Rectal smooth muscle tissue (tissue), 1 donor: ENCODE results near the gene FARSA.

Source experiments
- H3K27ac ChIP-seq: one replicate; pipeline ENCODE4 v1.7.0; 2013; ENCODE audit warnings: low read depth, low read length, inconsistent platforms
- H3K27me3 ChIP-seq: one replicate; pipeline ENCODE4 v1.7.0; 2013; ENCODE audit warnings: low read length; ENCODE audit not compliant: control insufficient read depth, insufficient read depth
- H3K36me3 ChIP-seq: one replicate; pipeline ENCODE4 v1.7.0; 2013; ENCODE audit warnings: low read length; ENCODE audit not compliant: control insufficient read depth, insufficient read depth
- H3K4me1 ChIP-seq: one replicate; pipeline ENCODE4 v1.7.0; 2013; ENCODE audit warnings: low read length; ENCODE audit not compliant: control insufficient read depth, insufficient read depth
- H3K4me3 ChIP-seq: one replicate; pipeline ENCODE4 v1.7.0; 2013; ENCODE audit warnings: low read length
- H3K9ac ChIP-seq: one replicate; pipeline ENCODE4 v1.7.0; 2013; ENCODE audit warnings: low read length

The FARSA gene

DNA sequence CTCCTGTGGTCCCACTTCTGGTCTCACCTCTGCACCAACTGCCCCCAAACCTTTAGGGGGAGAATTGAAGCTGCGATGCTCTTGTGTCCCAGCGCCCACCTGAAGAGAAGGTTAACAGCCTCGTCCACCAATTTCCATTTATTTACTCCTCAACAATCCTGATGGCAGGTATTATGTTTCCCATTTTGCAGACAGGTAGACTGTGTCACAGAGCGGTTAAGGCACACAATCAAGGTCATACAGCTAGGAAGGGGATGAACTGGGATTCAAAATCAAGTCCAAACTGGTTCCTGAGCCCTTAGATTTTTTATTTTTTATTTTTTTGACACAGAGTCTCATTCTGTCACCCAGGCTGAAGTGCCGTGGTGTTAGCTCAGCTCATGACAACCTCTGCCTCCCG, 58.4 kb downstream of the FARSA start:
- H3K36me3 ChIP-seq, result peaks cover 9% of the 10 kb centered on the region
- no peak overlapping the region for H3K4me3 ChIP-seq
- no peak overlapping the region for H3K27ac ChIP-seq
- no peak overlapping the region for H3K9ac ChIP-seq
- H3K4me1 ChIP-seq, result no peaks in the 10 kb centered on the region
- H3K27me3 ChIP-seq, result no peaks in the 10 kb centered on the region

DNA sequence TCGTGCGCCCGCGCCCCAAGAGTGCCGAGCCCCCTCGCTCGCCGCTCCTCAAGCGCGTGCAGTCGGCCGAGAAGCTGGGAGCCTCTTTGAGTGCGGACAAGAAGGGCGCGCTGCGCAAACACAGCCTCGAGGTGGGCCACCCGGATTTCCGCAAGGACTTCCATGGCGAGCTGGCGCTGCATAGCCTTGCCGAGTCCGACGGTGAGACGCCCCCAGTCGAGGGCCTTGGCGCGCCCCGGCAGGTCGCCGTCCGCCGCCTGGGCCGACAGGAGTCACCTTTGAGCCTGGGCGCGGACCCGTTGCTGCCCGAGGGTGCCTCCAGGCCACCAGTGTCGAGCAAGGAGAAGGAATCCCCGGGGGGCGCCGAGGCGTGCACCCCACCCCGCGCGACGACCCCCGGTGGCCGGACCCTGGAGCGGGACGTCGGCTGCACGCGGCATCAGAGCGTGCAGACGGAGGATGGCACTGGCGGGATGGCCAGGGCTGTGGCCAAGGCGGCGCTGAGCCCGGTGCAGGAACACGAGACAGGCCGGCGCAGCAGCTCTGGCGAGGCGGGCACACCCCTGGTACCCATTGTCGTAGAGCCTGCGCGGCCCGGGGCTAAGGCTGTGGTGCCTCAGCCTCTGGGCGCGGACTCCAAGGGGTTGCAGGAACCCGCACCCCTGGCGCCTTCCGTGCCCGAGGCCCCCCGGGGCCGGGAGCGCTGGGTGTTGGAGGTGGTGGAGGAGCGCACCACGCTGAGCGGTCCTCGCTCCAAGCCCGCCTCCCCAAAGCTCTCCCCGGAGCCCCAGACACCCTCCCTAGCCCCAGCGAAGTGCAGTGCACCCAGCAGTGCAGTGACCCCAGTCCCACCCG, 59.4 kb downstream of the FARSA start:
- Histone ChIP-seq H3K4me1 (no peaks in the 10 kb centered on the region), H3K36me3 (peaks cover 9% of the 10 kb centered on the region), H3K9ac (no peak overlapping the region), H3K27ac (no peak overlapping the region), H3K27me3 (no peaks in the 10 kb centered on the region), H3K4me3 (no peak overlapping the region)

DNA sequence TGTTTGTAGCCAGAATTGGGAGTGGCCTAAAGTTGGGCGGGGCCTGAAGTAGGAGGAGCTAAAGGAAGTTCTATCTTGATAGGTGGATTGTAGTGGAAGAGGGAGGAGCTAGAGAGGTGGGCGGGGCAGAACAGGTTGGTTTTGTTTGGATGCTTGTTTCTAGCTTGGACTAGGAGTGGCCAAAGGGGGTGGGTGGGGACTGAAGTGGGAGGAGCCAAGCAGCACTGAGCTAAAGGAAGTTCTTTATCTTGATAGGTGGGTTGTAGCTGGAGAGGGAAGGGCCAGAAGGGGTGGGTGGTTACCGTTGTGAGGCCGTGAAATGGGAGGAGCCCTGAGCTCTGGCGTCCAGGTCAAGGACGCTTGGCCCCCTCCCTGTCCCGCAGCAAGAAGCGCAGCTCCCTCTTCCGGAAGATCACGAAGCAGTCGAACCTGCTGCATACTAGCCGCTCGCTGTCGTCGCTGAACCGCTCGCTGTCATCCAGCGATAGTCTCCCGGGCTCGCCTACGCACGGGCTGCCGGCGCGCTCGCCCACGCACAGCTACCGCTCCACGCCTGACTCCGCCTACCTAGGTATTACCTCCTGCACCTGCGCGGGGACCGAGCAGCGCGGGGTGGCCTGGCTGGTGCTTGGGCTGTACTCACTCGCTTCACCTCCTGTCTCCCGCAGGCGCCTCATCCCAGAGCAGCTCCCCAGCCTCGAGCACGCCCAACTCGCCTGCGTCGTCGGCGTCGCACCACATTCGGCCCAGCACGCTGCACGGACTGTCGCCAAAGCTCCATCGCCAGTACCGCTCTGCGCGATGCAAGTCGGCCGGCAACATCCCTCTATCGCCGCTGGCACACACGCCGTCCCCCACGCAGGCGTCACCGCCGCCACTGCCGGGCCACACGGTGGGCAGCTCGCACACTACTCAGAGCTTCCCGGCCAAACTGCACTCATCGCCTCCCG, 60.3 kb downstream of the FARSA start:
- peak overlapping the region; percentile 14 for H3K4me3 ChIP-seq
- H3K36me3 ChIP-seq, result peaks cover 5% of the 10 kb centered on the region
- no peak overlapping the region for H3K27ac ChIP-seq
- H3K27me3 ChIP-seq, result no peaks in the 10 kb centered on the region
- no peaks in the 10 kb centered on the region for H3K4me1 ChIP-seq
- no peak overlapping the region for H3K9ac ChIP-seq
